ENCODE results near the gene DLGAP1. TPM values are rescaled to one million over a fixed set of nuclear protein-coding genes. Genes with fewer than 3 reads are reported as not detected.

DLGAP1 gene
- total and polyA plus RNA-seq, 2 of the 13 experiments (the other 11 are each of a cell fraction or from before 2014, with no cell fraction given), result 0.01 TPM; not detected in 1

GRCh38 chr18:3623769-3624545 is 831.1 kb downstream of the DLGAP1 start (continued):
- TF ChIP-seq MLXIP (CRISPR knock-in tag; IDR thresholded peaks at IDR 0.05; ENCODE audit: borderline replicate concordance) (peak; percentile 60; the same call in 1 of the 2 replicates), SIX1 (CRISPR knock-in tag; IDR thresholded peaks at IDR 0.05; ENCODE audit: borderline replicate concordance) (no peak; the same call in 1 of the 2 replicates), ARID4A (CRISPR knock-in tag; IDR thresholded peaks at IDR 0.05; ENCODE audit: borderline replicate concordance) (peak; percentile 79), PAWR (CRISPR knock-in tag; IDR thresholded peaks at IDR 0.05; ENCODE audit: borderline replicate concordance) (no peak), ZNF550 (CRISPR knock-in tag; IDR thresholded peaks at IDR 0.05; ENCODE audit: borderline replicate concordance) (no peak), ZNF180 (CRISPR knock-in tag; IDR thresholded peaks at IDR 0.05; ENCODE audit: borderline replicate concordance, low read depth) (no peak), ZC3H4 (CRISPR knock-in tag; IDR thresholded peaks at IDR 0.05; ENCODE audit: borderline replicate concordance) (peak; percentile 96; the same call in 1 of the 2 replicates), ZNF7 (CRISPR knock-in tag; IDR thresholded peaks at IDR 0.05) (no peak), MEIS1 (CRISPR knock-in tag; IDR thresholded peaks at IDR 0.05; ENCODE audit: borderline replicate concordance) (peak; percentile 99), ZNF607 (CRISPR knock-in tag; IDR thresholded peaks at IDR 0.05; ENCODE audit: borderline replicate concordance) (peak; percentile 83; the same call in 1 of the 2 replicates), ZNF263 (CRISPR knock-in tag; IDR thresholded peaks at IDR 0.05) (peak; percentile 73), ZNF557 (CRISPR knock-in tag; IDR thresholded peaks at IDR 0.05) (peak; percentile 93; the same call in 1 of the 2 replicates), RAD51 (IDR thresholded peaks at IDR 0.05; ENCODE audit: borderline replicate concordance) (no peak), NFKB2 (CRISPR knock-in tag; IDR thresholded peaks at IDR 0.05; ENCODE audit: borderline replicate concordance) (peak; percentile 72; the same call in 1 of the 2 replicates), CAMTA2 (CRISPR knock-in tag; IDR thresholded peaks at IDR 0.05; ENCODE audit: borderline replicate concordance) (no peak)
- TF ChIP-seq, protein P1, sequence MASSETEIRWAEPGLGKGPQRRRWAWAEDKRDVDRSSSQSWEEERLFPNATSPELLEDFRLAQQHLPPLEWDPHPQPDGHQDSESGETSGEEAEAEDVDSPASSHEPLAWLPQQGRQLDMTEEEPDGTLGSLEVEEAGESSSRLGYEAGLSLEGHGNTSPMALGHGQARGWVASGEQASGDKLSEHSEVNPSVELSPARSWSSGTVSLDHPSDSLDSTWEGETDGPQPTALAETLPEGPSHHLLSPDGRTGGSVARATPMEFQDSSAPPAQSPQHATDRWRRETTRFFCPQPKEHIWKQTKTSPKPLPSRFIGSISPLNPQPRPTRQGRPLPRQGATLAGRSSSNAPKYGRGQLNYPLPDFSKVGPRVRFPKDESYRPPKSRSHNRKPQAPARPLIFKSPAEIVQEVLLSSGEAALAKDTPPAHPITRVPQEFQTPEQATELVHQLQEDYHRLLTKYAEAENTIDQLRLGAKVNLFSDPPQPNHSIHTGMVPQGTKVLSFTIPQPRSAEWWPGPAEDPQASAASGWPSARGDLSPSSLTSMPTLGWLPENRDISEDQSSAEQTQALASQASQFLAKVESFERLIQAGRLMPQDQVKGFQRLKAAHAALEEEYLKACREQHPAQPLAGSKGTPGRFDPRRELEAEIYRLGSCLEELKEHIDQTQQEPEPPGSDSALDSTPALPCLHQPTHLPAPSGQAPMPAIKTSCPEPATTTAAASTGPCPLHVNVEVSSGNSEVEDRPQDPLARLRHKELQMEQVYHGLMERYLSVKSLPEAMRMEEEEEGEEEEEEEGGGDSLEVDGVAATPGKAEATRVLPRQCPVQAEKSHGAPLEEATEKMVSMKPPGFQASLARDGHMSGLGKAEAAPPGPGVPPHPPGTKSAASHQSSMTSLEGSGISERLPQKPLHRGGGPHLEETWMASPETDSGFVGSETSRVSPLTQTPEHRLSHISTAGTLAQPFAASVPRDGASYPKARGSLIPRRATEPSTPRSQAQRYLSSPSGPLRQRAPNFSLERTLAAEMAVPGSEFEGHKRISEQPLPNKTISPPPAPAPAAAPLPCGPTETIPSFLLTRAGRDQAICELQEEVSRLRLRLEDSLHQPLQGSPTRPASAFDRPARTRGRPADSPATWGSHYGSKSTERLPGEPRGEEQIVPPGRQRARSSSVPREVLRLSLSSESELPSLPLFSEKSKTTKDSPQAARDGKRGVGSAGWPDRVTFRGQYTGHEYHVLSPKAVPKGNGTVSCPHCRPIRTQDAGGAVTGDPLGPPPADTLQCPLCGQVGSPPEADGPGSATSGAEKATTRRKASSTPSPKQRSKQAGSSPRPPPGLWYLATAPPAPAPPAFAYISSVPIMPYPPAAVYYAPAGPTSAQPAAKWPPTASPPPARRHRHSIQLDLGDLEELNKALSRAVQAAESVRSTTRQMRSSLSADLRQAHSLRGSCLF (CRISPR knock-in tag; IDR thresholded peaks at IDR 0.05; ENCODE audit: borderline replicate concordance), result no peak

All from HepG2 (cell line).